ENCODE data around the gene SELPLG.
A peak's percentile ranks its signal among the peaks of the same experiment; 100 is the strongest.
"Not testable (repeated sequence)": the region's sequence is repeated elsewhere in the genome, so short reads cannot be mapped to it uniquely, and the experiment has no call there.

SELPLG gene

GRCh38 chr12:108589028-108589839, 44.5 kb downstream of the SELPLG start:
- no peak for DNase-seq (ENCODE audit: low spot score)

GRCh38 chr12:108587826-108588225, 45.9 kb downstream of the SELPLG start:
- DNase-seq (ENCODE audit: low spot score) = no peak

- no peak for DNase-seq (ENCODE audit: low spot score)
Observed at GRCh38 chr12:108586306-108586705, 47.4 kb downstream of the SELPLG start.

DNA sequence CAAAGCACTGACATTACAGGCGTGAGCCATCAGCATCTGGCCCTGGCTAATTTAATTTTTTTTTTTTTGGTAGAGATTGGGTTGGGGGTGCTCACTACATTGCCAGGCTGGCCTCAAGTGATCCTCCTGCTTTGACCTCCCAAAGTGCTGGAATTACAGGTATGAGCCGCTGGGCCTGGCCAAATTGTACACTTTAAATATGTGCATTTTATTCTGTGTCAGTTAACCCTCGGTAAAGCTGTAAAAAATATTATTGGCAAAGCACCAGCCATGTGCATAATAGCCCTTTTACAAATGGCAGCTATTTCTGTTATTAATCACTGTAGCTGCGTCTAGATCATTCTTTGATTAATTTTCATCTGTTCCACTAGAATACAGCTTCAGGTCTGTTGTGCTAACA, 47.8 kb downstream of the SELPLG start:
- DNase-seq (ENCODE audit: low spot score) = no peak

GRCh38 chr12:108584456-108585065, 49.1 kb downstream of the SELPLG start:
- no peak for DNase-seq (ENCODE audit: low spot score)

DNA sequence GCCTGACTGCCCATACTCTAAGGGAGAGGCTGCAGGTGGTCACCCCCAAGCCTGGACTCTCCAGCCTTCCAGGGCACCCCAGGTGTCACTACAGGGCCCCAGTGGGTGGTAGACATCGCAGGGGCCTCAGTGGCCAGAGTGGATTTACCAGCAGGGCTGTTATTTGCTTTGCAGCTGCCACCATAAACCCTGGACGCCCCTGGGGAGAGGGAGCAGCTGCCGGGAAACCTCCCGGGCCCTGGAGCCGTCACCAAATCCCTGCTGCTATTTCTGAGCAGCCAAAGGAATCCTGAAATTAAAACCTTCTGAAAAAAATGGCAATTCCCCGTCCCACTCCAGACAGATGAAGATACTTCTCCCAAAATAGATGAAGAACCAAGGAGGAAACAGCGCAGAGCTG, 49.7 kb downstream of the SELPLG start:
- DNase-seq (ENCODE audit: low spot score) = no peak

DNA sequence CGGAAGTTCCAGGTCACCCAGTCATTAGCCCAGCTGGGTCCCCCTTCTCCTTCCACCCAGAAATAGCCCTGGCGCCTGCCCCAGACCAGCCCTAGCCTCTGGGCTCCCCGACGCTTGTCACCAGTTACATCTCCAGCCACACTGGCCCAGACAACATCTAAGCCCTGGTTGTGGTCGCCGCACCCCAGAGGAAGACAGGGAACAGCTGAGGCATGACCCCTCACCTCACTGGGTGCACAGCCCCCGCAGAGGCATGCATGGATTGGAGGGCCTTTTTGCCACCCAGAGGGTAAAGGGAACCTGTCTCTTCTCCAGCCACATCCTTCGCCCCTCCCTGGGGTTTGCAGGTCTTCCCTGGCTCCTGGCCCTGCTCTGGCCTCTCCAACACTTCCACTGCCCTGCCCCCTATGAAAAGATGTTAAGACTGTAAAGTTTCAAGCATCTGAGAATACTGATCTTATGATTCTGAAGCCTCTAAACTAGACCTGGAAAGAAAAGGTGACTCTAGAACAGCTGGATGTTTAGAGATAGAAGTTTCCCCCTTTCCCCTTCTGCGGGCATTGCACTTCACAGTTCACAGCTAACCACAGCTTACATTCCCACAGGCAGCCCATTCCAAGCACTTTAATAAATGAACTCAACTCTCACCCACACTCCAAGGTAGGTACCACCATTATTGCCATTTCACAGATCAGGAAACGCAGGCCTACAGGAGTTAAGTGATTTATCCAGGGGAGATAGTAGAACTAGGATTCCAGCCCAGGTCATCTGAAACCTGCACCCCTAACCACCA, 50.5 kb downstream of the SELPLG start:
- no peak for DNase-seq (ENCODE audit: low spot score)

GRCh38 chr12:108582509-108582908, 51.2 kb downstream of the SELPLG start:
- no peak for DNase-seq (ENCODE audit: low spot score)

- DNase-seq (ENCODE audit: low spot score) = no peak
Observed at GRCh38 chr12:108581311-108582227, 52.1 kb downstream of the SELPLG start.

DNA sequence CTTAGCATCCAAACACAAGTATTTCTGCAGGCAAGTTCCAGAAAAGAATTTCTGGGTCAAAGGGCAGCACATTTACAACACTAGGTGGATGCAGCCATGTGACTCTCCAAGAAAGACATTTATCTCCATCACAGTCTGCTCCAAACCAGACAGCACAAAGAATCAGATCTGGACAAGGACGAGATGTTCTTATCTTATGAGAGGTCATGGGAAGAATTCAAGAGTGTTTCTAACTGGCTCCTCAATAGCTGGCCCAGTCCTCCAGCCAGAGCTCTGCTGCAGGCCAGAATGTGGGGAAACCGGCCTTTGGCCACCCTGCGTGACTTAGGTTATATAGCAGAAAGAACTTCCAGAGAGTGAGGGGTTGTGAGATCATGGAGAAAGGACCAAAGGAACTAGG, 53.2 kb downstream of the SELPLG start:
- DNase-seq (ENCODE audit: low spot score) = no peak

- no peak for DNase-seq (ENCODE audit: low spot score)
Observed at GRCh38 chr12:108578813-108579212, 54.9 kb downstream of the SELPLG start.

- no peak for DNase-seq (ENCODE audit: low spot score)
Observed at GRCh38 chr12:108578264-108578663, 55.4 kb downstream of the SELPLG start.

GRCh38 chr12:108577458-108577857, 56.2 kb downstream of the SELPLG start:
- no peak for DNase-seq (ENCODE audit: low spot score)

DNA sequence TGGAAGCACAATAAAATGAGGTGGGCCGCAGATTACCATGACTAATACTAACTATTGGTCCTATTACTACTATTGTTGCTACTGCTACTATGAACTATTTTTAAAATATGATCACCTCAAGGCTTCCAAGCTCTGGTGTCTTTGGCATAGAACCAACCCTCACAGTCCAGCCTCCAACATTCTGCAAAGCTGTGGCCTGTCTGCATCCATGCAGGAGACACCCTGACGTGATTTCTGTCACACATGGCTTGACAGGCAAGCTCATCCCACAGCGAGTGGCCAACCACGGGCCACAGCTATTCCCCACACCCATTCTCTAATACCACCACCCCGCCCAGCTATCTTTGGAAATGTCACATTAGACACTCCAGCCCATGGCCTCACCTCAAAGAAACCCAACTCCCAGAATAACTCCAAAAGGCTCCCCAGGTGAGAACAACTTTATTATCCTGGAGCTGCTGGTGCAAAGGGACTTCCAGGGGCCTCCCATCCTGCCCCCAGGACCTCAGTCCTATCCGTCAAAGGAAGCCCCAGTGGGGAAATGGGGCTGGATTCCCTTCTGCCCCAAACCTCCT, 56.9 kb downstream of the SELPLG start:
- DNase-seq (ENCODE audit: low spot score) = no peak

GRCh38 chr12:108575199-108575912, 58.3 kb downstream of the SELPLG start:
- no peak for DNase-seq (ENCODE audit: low spot score)

GRCh38 chr12:108574276-108574675, 59.4 kb downstream of the SELPLG start:
- DNase-seq (ENCODE audit: low spot score) = not testable (repeated sequence)

- DNase-seq (ENCODE audit: low spot score) = no peak
Observed at GRCh38 chr12:108573317-108573716, 60.4 kb downstream of the SELPLG start.

GRCh38 chr12:108572166-108572790, 61.4 kb downstream of the SELPLG start:
- DNase-seq (ENCODE audit: low spot score) = peak; percentile 47

All from kidney capillary endothelial cell (primary cell).